ENCODE measurements around the gene ARAP3.

The ARAP3 gene

DNA sequence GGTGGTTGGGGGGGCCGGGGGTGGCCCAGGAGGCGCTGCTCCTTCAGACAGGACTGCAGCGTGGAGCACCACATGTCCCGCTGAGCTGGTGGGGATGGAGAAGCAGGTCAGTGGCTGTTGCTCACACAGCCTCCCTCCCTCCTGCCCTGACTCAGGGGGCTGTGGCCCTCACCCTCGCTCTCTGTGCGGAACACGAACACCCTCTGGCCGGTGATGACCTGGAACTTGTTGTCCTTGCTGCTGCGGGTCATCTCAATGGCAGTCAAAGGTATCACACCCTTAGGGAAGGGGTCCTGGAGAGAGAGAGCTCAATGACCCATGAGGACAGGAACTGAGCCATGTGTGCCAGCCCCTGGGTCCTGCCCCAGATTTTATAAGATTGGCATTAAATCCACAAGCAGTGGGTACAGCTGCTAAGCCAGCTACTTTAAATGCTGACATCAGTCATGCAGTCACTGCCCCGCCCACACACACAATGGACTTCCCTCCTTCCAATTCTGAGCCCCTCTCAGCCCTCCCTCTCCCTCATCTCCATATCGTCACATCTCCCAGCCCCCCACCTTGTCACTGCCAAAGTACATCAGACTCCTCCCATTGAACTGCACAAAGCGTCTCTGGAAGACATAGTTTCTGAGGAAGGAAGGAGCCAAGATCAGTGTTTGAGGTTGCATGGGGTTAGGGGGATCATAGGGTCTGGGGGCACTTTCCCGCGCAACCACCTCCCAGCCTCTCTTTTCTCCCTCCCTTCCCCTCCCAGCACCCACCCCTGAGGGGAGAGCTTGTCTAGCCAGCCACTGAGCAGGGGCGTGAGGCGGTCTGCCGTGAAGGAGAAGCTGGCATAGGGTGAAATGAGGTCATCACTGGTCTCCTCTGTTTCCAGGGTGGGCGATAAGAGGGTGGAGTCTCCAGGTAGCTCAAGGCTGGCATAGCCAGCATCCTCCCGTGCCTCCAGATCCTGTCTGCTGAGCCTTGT is 8.9 kb downstream of the ARAP3 start:
- in situ Hi-C loops (cut with HindIII; ENCODE audit: low sequenced_read_pairs): loop anchor here (25.0 kb wide), 1 partner anchor 464 kb away; no protein-coding TSS in a partner anchor

DNA sequence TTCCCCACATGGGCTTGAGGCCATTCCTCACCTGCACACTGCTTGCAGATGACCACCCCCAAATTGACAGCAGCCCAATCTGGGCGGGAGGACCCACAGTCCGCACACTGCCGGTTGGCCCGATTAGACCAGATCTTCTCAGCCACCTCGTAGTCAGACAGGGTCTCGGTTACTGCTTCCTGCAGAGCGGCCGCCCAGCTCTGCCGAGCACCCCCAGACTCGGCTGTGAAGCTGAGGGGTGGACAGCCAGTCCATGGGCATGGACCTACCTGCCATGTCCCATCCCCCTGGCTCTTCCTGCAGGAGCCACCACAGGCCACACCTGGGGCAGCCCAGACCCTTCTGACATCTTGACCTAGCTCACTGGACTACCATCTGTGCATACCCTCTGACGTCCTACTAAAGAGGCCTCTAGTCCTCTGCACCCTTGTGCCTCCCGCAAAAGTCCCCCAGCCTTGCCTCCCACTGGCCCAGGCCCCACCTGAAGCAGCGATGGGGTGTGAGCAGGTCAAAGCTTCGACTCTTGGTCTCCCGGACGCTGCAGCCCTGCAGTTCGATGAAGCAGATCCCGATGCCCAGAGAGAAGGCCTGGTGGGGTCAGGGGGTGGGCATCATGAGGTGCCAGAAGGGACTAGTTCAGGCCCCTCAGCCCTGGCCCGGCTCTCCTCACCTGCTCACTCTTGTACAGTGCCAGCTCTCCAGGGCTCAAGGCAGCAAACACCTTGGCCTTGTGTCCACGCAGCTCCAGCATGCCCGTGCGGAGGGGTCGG is 9.8 kb downstream of the ARAP3 start:
- in situ Hi-C loops (cut with HindIII; ENCODE audit: low sequenced_read_pairs): loop anchor here (25.0 kb wide), 1 partner anchor 465 kb away; no protein-coding TSS in a partner anchor

DNA sequence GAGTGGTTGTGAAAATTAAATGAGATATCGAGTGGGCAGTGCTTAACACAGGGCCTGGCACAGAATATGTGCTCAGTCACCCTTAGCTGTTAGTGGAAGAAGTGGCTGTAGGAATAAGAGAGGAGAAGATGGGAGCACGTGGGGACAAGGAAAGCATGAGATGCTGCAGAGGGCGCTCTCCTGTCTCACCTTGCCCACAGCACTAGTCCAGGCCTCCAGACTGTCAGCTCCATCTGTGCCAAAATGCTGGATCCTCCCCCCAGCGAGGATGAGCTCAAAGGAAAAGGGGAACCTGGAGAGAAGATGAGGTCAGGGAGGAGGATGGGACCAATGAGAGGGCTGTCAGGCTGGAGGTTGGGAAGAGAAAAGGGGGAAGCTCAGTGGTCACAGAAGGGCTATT is 12.5 kb downstream of the ARAP3 start:
- in situ Hi-C loops (cut with HindIII; ENCODE audit: low sequenced_read_pairs): loop anchor here (25.0 kb wide), 1 partner anchor 468 kb away; no protein-coding TSS in a partner anchor

DNA sequence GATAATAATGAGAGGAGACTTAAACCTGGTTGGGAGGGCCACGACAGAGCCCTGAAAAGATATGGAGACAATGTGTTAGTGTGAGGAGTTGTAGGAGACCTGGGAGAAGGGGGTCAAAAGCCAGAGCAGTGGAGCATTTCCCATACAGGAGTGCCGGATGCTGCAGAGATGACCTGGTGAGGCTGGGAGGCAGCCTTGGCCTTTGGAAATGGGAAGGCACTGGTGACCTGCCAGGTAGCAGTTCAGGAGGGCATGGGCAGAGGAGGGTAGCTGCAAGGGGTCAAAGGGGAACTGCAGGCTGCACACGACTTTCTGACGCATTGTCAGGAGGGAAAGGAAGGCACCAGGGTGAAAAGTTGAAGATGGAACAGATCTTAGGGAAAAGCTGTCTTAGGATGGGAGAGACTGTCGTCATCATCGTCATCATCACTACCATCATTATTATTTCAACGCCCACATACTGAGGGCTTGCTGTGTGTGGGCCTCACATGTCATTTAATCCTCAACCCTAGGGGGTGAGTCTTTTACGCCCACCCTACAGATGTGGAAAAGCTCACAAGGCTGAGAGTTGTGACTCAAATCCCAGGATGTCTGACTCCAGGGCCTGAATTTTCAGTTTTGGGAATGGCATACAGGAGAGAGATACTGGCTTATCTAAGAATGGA is 13.3 kb downstream of the ARAP3 start:
- in situ Hi-C loops (cut with HindIII; ENCODE audit: low sequenced_read_pairs): loop anchor here (25.0 kb wide), 1 partner anchor 469 kb away; no protein-coding TSS in a partner anchor

DNA sequence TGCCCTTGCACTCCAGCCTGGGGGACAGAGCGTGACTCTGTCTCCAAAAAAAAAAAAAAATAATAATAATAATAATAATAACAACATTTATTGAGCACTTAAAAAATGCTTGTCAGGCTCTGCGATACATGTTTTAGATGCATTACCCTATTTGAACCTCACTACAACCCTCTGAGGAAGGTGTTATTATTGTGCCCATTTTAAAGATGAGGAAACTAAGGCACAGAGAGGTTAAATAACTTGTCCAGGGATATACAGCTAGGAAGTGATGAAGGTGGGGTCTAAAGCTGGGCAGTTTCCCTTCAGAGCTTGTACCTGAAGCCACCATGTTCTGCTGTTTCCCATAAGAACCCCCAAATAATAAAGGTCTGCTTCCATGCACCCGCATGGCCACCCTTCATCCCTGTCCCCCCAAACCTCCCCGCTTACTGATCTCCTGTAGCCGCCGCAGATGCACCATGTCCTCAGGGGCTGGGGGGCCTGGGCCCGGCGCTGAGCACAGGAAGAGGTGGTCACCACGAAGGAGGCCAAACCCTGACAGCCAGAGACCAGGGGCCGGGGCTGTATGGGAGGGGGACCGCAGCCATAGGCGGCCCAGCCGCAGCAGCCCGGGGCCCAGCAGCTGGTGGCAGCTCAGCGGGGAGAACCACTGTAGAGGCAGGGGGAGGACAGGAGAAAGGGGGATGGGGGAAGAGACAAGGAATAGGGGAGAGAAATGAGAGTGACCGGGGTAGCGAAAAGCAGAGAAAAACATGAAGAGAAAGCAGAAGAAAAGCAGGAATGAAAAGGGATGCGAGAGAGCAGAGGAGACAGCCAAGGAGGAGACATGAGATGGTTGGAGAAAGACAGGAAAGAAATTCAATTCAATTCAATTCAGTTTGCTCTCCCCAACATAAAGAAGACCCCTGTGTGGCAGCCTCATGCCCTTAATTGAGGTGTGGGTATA is 15.8 kb downstream of the ARAP3 start:
- in situ Hi-C loops (cut with HindIII; ENCODE audit: low sequenced_read_pairs): loop anchor here (25.0 kb wide), 1 partner anchor 471 kb away; no protein-coding TSS in a partner anchor

DNA sequence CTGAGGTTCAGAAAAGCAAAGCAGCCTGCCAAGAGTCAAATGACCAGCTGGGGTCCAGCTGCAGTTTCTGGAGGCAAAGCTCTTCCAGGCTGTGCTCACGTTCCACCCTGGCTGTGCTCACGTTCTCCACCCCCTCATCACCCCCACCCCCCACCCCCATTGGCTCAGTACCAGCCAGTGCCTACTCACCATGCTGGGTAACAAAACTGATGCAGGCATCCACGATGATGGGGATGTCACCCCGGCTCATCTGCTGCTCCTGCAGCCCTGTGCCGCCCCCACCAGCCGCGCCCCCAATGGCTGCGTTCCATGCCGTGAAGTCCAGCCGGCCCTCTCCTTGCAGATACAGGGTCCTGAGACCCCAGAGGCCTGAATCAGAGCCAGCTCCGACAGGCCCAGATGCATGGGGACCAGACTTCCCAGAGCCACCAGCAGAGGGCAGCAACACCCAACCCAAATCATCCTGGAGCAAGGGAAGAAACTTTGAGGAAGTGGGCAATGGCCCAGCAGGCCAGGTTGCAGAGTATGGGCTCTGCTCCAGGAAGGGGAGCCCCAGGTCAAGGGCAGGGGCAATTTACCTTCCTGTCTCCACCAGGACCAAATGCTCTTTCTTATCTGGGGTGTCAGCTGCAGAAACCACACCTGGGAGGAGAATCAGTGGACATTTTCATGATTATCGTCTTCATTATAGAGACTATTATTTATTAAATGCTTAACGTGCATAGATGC is 17.1 kb downstream of the ARAP3 start:
- in situ Hi-C loops (cut with HindIII; ENCODE audit: low sequenced_read_pairs): loop anchor here (25.0 kb wide), 1 partner anchor 472 kb away; no protein-coding TSS in a partner anchor

DNA sequence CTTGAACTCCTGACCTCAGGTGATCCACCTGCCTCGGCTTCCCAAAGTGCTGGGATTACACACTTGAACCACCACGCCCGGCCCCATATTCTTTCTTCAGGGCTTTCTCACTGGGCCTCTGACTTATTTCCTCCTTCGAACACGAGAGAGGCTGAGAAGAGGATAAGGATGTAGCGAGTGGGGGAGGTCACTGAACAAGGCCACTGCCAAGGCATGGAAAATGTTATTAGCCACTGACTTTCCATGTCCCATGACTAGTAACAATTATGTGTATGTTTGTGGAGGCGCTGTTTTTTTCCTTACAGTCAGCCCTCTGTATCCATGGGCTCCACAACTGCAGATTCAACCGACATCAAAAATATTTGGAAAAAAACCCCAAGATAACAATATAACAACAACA is 18.5 kb downstream of the ARAP3 start:
- in situ Hi-C loops (cut with HindIII; ENCODE audit: low sequenced_read_pairs): loop anchor here (25.0 kb wide), 1 partner anchor 474 kb away; no protein-coding TSS in a partner anchor

DNA sequence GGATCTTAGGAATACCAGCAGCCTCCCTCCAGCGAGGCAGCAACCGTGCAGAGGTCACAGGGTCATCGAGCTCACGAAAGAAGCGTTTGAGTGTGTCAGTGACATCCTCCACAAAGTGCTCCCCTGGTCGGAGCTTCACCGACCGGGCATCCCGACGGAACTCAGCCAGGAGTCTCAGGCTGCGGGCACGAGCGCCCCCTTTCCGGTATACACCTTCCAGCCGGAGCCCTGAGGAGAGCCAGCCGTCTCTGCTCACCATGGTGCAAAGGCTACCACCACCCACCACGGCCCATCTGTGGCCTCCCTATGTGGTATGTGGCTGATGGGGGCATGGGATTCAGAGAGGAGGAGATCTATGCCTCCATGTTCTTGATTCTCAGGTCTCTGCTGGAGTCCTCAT is 20.0 kb downstream of the ARAP3 start:
- in situ Hi-C loops (cut with HindIII; ENCODE audit: low sequenced_read_pairs): loop anchor here (25.0 kb wide), 1 partner anchor 475 kb away; no protein-coding TSS in a partner anchor

DNA sequence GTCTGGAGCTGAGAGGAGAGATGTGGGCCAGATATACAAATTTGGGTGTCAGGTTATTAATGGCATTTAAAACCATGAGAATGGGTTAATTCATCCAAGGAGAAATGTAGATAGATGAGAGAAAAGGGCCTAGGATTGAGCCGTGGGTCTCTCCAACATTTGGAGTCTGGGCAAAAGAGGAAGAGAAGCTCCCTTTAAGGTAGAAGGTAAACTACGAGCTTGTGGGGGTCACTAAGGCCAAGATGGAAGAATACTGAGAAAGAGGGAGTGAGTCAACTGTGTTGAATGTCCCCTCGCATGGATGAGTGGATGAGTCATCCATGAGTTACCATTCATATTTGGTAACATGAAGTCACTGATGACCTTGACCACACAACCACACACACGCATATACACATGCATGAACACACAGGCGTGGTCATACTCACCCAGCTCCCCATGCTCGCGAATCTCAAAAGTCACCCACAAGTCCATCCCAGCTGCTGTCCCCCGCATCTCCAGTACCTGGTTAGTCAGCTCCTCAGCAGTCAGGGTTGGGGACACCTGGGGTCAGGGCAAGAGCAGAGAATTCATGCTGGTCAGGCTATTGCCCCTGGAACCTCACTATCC is 24.0 kb downstream of the ARAP3 start:
- in situ Hi-C loops (cut with HindIII; ENCODE audit: low sequenced_read_pairs): loop anchor here (25.0 kb wide), 1 partner anchor 479 kb away; no protein-coding TSS in a partner anchor

DNA sequence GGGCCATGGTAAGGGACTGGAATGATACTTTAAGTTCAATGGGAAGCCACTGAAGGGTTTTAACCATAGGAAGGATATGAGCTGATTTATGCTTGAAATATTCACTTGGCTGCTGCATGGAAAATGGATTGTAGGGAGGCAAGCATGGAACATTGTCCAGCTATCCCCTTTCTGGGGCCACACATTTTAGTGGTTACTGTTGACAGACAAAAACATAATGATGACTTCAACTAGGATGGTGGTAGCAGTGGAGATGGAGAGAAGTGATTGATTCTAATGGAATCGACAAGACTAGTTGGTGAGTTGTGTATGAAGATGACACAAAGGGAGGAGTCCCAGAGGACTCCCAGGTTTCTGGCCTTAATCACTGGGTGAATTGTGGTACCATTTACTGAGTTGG is 24.6 kb downstream of the ARAP3 start:
- in situ Hi-C loops (cut with HindIII; ENCODE audit: low sequenced_read_pairs): loop anchor here (25.0 kb wide), 1 partner anchor 480 kb away; no protein-coding TSS in a partner anchor

DNA sequence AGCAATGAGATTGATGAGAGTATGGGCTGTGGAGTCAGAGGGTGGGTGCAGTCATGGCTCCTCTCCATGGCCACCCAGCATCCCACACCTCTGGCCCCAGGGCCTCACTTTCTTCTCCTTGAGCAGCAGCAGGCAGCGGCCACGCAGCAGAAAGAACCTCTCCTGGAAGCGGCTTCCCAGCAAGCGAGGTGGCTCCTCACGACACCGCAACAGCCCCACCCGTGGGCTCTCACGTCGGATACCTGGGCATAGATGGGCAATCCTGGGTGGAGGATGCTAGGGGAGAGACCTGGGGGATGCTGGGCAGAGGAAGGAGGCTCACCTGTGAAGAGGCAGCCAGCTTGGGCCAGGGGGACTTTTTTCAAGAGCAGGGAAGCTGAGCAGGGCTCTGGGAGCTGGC is 25.6 kb downstream of the ARAP3 start:
- in situ Hi-C loops (cut with HindIII; ENCODE audit: low sequenced_read_pairs): loop anchor here (25.0 kb wide), 1 partner anchor 481 kb away; no protein-coding TSS in a partner anchor

DNA sequence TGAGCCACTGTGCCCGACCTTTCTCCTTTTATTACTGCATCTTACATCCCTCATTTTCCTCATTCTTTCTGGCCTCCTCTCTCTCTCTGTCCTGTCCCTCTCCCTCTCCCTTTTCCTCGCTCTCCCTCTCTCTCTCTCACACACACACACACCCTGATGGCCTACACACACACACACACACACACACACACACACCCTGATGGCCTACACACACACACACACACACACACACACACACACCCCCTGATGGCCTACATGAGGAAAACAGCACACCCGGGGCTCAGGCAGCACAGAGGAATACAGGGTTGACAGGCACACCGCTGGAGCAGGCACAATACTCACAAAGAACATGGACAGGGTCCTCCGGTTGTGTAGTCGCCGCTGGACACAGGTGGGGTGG is 27.0 kb downstream of the ARAP3 start:
- in situ Hi-C loops (cut with HindIII; ENCODE audit: low sequenced_read_pairs): loop anchor here (25.0 kb wide), 1 partner anchor 482 kb away; no protein-coding TSS in a partner anchor

DNA sequence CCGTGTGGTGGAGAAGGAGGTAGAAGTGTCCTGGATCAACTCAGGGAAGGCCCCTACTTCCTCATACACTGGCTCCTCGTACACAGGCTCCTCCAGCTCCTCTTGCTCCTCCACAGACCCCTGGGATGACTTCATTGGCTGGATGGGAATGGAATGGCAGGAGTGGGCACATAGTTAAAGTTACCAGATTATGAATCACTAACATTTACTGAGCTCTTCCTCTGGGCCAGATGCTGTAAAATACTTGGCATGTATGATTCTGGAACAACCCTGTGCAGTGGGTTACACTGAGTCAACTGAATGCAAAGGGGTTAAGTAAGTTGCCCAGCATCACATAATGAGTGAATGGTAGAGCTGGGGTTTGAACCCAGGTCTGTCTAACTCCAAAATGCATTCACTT is 27.7 kb downstream of the ARAP3 start:
- in situ Hi-C loops (cut with HindIII; ENCODE audit: low sequenced_read_pairs): loop anchor here (25.0 kb wide), 1 partner anchor 483 kb away; no protein-coding TSS in a partner anchor

DNA sequence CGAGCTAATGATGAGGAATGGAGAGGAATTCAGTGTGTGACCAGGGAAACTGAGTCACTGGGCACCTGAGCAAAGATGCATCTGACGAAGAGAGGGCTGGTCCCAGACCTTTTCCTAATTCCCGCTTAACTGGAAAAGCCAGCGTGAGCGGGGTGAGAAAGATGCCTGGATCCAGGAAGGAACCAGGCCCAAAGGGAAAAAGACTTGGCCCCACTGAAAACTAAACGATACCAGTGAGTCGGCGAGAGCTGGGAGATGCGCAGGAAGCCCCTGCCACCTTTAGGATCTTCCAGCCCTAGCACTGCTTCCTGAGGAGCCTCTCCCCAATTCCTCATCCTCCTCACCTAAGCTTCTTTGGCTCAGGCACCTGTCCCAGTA is 30.3 kb downstream of the ARAP3 start:
- in situ Hi-C loops (cut with HindIII; ENCODE audit: low sequenced_read_pairs): loop anchor here (25.0 kb wide), 1 partner anchor 486 kb away; no protein-coding TSS in a partner anchor

DNA sequence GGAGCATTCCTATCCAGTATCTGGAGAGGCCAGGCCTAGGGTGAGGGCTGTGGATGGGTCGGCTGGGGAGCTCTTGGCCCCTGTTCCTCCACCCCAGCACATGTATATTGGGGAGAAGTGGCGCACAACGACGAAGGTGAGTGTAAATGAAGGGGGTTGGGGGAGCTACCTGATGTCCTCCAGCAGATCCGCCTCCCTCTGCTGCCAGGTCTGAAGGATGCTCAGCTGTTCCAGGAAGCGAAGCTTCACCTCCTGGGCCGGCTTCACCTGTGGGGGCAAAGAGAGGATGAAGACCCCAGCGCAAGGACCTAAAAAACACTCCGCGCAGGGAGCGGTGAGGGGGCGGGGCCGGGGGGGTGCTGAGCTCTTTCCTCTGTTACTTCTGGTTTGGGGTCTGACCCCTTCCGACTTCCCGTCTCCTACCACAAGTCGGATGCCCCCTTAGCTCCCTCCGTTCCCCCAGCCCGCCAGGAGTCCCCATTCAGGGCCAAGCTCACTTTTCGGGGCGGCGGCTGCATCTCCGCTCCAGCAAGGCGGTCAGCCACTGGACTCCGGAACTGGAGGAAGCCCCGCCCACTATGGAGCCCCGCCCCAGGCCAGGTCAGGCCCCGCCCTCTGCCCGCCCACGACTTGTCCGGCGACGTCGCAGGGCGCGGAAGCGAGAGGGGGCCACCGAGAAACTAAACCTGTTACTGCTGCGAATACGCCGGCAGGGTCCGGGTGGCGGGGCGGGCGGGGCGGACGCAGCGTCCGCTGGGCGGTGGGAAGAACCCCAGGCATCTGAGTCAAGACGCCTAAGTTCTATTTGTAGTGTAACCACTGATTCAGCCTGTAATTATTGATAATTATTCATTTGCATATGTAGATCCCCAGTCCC is 30.9 kb downstream of the ARAP3 start, which contains the start of gene FCHSD1:
Gene FCHSD1, minus strand, starts transcription at position 568 of the 877 bp plus-strand sequence. Its CDS starts 50 bp downstream, at position 518.
- in situ Hi-C loops (cut with HindIII; ENCODE audit: low sequenced_read_pairs): loop anchor here (25.0 kb wide), 1 partner anchor 486 kb away; no protein-coding TSS in a partner anchor

DNA sequence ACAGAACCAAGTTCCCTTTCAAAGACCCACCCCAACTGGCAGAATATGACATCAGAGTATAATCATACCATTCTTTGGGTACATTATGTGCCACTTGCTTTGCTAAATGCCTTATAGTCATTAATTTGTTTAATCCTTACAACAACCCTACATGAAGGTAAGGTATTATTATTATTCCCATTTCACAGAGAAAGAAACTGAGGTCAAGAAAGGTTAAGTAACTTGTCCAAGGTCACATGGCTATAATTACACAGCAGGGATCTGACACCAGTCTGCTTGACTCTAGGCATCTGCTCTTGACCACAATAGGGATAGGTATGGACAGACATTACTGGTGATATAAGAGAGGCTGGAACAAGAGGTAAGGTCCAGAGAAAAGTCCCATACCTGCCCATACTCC is 32.1 kb downstream of the ARAP3 start:
- in situ Hi-C loops (cut with HindIII; ENCODE audit: low sequenced_read_pairs): loop anchor here (25.0 kb wide), 1 partner anchor 487 kb away; no protein-coding TSS in a partner anchor

Data from DLD1 (cell line).